ENCODE results near the gene GPR3.
"Not testable (repeated sequence)": the region's sequence is repeated elsewhere in the genome, so short reads cannot be mapped to it uniquely, and the experiment has no call there.

The GPR3 gene

GRCh38 chr1:27431601-27431940 is 39.1 kb downstream of the GPR3 start:
- no peak for DNase-seq

GRCh38 chr1:27432725-27433124 is 40.3 kb downstream of the GPR3 start:
- DNase-seq: not testable (repeated sequence)

- DNase-seq: no peak
Measured at GRCh38 chr1:27433706-27434105, 41.3 kb downstream of the GPR3 start.

GRCh38 chr1:27435566-27436203 is 43.3 kb downstream of the GPR3 start:
- DNase-seq: no peak

GRCh38 chr1:27436204-27437159 is 44.1 kb downstream of the GPR3 start:
- no peak for DNase-seq

DNA sequence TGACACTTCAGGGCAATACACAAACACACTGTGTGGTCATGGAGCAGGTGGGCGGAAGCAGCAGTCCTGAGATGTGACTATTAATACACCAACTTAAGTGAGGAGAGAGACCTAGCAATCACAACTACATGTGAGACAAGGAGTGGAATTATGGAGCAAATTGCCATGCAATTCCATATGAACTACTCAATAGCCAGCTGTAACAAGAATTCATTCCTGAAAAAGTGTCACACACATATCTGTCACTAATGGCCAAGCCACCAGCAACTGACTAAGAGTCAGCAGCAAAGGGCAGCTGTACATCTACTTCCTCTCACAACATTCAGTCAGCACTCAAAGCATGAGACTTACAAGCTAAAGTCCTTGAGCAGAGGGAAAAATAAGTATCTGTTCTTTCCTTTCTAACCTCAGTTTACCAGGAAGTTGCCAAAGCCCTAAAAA is 46.2 kb downstream of the GPR3 start:
- no peak for DNase-seq

DNA sequence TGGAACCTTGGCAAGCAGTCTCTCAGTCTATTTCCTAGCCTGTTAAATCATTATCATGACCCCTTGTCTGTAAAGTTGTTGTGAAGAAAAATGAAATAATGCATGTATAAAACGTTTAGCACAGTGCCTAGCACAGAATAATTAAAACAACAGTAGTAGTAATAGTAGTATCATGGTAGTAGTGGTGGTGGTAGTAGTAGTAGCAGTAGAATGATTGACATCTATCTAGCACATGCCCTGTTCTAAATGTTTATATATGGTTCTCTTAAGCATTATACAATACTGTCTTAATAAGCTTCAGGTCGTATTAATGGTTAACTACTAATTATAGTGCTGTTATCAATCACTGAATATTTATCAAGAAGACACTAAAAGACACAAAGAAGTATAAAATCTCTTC is 46.7 kb downstream of the GPR3 start:
- DNase-seq: no peak

GRCh38 chr1:27444632-27445031 is 52.2 kb downstream of the GPR3 start:
- DNase-seq: no peak

Data from NCI-H1694 (cell line).